HG02981 (cell line): ENCODE measurements around the gene BMP3.

Source experiments
- ATAC-seq: cut with Tn5 transposase; IDR thresholded peaks from one replicate; pipeline ENCODE4 v1.9.1; 2021; ENCODE audit warnings: mild to moderate bottlenecking, moderate library complexity; ENCODE audit not compliant: unreplicated experiment

Gene BMP3

DNA sequence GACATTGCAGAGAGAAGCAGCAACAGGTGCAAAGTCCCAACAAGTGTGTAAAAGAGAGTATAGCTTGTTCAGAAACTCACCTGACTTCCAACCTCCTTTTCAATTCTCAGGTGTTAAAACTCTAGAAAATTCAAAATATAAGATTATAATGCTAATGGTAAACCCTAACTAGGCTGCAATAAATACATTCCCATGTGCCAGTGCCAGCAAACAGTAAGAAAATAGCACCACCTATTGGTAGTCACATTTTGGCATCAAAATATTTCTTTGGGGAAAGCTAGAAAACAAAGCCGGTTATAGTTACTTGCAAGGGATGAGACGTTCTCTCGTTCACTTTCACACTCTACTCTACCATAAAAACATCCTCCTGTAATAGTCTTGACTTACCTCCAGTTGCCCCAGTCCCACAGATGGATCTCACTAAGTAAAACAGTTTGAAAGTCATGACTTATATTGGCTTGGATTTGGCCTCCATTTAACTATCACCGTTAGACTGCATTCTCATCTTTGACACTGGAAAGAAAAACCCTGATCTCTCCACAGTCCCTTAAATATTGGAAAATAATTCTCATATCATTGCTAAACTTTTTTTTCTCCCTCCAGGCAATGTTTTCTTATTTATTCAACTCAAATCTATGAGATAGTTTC is 9.6 kb downstream of the BMP3 start:
- ATAC-seq, result no peak

DNA sequence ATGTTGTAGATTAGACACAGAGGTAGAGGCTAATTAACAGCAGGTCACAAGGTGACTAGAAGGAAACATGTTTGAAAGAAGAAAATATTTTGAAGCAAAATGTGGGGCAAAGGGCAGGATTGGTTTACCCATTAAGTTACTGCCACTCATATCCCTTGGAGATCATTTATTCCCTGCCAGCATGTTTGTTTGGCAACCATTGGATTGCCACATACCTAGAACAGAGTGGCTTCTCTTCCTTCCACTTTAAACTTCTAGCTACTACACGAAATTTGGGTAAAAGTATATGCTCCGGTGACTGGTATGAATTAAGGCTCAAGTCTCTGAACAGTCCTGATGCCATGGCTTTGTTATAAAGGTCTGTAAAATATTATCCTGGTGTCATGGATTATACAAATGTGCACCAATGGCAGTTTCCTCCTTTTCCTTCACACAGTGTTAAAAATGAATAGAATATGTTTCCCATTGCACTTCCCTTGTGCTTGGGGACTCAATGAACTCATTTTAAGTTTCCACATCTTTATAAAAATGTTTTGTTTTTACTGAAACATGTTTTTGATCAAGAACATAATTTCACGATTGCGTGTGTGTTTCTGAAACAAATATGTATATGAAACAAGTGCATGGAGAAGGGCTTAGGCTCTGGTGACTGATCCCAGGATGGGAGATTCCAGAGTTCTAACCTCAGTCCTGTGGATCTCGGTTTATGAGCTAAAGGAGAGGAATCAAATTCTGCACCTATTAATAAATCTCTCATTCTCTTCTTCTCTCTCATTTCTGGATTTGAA is 12.3 kb downstream of the BMP3 start:
- ATAC-seq, result no peak

DNA sequence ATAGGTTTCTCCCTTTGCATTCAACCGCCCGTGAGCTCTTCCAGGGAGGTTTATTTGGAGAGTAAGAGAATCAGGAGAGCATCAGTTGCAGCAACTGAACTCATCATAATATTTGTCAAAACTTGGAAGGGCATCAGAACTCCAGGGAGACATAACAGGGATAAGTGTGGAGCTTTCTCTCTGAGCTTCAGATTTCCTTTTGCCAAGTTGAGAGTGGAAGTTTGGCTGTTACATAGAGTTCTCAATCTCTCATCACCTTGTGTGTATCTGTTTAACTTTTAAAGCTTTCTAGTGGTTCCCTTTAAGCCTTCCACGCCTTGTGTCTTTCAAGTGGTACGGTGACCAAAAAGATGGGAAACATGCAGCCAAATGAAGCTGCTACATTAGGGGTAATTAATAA is 18.8 kb downstream of the BMP3 start:
- ATAC-seq, result no peak

DNA sequence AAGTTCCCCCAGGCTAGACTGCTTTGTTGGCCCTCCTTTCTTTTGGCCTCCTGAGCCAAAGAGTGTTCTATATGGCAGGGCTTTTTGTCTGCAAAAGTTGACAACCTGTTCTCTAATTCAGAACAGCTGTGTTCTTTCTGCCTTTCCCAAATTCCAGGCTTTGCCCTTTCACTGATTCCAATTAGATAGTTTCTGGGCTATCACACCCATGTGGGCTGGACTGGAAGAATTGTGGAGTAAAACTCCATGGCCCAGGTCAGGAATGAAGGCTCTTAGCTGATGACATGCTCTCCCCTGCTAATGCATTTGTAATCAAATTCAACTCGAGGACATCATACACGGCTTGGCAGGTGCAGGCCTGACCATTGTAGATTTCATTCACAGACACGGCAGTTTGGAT is 19.4 kb downstream of the BMP3 start:
- ATAC-seq, result no peak

DNA sequence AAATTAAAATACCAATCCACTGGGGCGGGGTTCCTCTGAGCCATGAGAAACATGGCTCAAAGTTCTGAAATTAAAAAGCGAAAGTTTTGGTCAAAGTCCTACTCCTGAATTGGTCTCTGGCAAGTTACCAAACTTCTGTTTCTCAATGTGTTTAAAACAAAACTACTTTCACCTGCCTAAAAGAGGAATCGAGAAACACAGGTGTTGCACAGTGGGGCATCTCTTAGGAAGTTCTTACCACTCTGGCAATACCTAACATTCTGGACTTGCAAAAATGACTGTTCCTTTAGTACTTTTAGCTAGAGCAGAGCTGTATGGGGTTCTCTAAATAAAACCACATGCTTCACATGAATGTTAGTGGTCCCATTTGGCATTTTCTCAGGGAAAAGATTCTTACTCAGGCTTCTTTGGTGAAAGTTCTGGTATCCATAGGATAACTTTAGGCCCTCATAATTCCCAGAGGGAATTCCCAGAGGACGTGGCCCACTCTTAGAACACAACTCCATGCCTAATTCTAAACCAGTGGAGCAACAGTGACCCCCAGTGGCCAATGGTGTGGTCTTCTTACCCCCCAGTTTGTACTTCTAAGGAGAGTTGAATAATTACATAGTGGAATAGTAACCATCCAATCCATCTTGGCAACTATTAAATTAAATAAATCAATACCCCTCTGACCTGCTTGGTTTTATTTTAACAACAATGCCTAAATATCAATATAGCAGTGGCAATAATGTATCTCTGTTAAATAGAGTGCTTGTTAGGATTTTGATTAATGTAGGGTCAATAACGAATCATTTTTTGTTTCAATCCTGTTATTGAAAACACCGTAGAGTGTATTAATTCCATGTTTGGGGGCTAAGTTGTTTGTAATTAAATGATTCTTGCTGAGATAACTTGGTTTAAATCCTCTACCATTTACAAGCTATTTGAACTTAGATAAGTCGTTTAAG is 21.9 kb downstream of the BMP3 start:
- peak; percentile 99 for ATAC-seq

DNA sequence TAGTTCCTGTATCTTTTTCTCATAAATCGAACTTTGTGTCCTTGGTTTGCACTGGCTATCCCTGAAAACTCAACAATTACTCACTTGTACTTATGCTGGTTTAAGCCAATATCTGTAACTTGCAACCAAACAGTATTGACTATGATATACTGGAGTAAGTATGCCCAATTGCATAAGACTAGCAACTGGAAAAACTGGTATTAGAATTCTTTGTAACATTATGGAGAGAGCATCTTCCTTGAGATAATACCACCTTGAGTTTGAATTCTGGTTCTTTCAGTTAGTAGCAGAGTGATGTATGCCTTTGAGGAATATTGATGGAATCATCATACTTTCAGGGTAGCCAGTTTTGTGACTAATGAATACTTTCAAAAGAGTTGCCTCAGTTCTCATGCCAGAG is 28.1 kb downstream of the BMP3 start:
- no peak for ATAC-seq

DNA sequence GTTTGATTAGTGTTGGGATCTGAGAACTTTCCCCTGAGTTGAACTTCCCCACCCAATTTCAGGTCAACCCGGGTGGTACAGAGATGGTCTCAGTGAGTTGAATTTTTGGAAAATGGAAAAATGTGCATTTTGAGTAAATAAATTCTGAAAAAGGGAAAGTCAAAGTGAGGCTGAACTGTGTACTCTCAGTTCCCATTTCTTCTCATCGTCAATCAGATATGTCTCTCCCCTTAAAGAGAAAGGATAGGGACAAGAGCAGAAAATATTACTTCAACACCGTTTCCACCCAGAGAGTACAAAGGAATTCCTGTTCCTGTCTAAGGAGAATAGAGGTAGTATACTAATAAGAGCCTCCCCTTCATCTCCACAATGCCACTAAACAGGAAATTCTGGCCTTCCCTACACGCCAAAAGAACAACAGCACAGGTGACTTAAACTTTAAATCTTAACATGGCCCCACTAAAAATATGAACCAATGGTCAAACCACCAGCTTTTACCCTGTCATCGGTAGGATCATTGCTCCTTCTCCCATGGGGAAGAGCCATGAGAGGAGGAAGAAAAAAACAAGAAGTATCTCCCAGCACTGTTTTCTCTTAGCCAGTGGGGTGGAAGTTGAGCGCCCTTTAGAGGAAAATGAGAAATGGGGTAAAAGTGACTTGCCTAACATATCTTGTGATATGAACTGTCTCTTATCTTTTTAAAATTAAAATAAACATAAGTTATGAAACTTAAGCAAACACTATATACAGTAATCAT is 30.3 kb downstream of the BMP3 start:
- no peak for ATAC-seq

DNA sequence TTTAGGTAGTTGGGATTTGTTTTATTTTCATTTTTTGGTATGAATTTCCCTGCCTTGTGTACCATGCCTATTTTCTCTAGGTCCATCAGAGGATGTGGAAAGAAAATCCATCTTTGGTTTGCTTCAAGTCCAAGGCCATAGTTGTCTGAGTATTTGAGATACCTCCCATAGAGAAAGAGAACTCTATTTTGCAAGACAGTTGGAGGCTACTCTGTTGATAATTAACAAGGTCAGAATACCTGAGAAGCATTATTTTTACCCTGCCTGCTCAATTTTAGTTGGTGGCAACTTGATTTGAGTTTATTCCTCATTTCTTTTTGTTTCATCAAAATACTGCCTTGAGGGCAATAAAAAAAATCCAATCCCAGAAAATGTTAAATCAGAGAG is 30.8 kb downstream of the BMP3 start:
- no peak for ATAC-seq

DNA sequence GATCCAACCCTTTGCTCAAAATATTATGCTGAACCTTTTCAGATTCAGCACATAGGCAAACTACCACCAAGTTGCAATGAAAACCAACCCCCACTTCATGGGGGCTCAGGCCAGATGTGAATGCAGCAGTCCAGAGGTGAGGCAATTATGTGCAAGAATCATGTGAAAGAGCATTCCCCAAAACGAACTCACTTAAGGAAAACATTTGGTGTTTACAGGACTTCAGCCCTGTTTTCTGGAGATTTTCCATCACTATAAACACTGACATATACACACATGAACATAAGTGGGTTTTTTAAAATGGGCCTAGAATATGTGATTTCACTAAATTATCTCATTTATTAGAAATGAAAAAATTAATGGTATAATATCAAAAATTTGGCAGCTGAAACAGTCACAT is 31.5 kb downstream of the BMP3 start:
- no peak for ATAC-seq

DNA sequence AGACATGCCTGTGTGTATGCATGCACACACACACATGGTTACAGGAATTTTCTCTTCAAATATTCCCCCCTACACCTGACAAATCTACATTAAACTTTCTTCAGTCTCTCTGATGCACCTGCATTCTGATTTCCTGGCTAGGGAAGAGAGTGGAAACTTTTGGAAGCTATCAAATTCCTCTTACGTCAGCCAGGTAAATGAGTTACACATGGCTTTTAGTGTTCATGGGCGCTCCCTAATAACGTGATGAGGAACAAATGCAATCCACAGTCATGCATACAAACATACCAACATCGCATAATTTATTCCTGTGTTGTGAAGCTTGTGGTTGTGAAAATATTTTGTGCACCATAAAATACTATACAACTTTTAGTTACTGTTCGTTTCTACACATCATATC is 34.9 kb downstream of the BMP3 start:
- ATAC-seq, result no peak

DNA sequence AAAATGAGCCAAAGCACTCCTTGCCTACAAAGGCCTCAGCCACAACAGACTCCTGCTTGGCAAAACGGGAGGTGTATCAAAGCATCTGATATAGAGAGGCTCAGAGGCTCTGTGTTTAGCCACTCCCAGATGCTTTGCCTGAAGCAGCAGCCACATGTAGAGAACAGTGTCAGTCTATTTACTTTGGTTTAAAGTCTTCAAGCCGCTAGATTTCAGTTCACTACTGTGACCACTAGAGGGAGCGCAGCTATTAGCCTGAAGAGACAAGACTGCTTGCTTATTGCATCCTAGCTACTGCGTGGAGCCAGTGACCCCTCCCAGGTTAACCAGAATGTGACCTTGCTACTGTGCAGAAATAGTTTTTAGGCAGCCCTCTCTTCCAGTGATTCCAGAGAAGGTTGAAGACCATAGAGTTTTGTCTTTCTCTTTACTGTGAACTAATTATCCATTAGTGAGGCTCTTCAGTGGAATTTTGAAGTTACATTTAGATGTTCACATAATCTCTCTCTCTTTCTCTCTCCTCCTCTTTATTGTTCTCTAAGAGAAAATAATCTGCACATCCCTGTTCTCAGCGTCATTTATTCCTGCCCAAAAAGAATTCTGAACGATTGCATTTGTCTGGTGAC is 39.3 kb downstream of the BMP3 start:
- ATAC-seq, result peak; percentile 99

DNA sequence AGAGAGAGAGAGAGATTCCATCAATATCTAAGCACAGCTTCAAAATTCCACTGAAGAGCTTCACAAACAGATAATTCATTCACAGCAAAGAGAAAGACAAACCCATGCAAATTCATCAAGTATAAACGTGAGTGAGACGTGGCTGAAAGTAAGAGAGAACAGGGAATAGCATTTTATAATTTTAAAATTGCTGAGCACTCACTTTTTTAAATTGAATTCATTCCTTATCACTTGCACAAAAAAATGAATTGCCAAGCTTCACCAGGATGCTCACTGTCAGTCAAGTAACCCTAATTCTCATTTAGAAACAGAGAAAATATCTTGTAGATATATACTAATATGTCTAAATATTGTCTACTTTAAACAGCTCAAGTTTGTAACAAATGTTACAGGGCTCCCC is 40.5 kb downstream of the BMP3 start:
- no peak for ATAC-seq

DNA sequence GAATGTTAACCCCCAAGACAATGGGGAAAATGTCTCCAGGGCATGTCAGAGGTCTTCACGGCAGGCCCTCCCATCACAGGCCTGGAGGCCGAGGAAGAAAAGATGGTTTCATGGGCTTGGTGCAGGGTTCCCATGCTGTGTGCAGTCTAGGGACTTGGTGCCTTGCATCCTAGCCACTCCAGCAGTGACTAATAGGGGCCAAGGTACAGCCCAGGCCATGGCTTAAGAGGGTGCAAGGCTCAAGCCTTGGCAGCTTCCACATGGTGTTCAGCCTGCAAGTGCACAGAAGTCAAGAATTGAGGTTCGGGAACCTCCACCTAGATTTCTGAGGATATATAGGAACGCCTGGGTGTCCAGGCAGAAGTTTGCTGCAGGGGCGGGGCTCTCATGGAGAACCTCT is 50.6 kb downstream of the BMP3 start:
- ATAC-seq, result no peak

DNA sequence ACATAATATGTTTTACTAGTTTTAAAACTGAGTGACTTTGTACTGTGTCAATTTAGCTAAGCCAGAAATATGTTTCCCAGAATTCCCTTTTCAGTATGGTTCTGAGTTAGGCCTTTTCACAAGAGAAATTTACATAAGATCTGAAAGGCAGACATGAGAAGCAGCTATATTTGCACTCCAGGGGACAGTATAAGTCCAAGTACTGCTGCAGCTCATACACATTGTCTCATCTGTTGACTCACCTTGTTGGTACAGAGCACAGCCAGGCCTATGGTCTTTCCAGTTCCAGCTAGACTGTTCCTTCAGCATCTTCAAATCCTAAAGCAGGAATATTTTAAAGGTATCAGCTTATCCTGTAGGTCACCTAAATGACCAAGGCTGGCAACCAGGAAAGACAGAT is 53.5 kb downstream of the BMP3 start:
- no peak for ATAC-seq

DNA sequence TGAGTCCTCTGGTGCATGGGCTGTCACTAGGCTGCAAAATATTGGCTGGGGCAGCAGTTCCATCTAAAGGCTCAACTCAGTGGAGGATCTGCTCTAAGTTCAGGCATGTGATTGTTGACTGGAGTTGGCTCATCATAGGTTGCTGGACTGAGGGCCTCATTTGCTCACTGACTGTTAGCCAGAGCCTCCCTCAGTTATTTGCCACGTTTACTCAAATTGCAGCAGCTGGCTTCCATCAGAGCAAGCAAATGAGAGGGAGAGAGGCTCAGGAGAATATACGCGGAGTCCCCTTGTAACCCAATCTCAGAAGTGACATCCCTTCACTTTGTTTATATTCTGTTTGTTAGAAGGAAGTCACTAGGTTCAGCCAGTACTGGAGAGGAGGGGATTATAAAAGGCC is 54.1 kb downstream of the BMP3 start:
- ATAC-seq, result no peak

DNA sequence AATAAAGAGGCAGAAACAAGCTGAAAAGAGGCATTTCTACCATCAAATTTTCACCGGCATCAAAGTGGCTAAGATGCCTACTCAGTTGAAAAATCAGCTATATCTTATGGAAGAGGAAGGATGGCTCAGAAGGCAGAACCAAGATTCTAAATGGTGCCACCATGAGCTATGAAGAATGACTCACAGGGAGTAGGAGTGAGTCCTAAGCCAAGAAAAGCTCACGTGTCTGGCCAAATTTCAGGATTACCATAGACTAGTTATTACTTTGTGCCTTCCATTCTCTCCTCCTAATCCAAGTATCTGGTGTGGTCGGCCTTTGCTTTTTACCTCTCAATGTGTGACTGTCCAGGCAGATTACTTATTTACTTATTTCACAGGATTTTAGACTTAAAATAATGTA is 54.8 kb downstream of the BMP3 start:
- ATAC-seq, result no peak

DNA sequence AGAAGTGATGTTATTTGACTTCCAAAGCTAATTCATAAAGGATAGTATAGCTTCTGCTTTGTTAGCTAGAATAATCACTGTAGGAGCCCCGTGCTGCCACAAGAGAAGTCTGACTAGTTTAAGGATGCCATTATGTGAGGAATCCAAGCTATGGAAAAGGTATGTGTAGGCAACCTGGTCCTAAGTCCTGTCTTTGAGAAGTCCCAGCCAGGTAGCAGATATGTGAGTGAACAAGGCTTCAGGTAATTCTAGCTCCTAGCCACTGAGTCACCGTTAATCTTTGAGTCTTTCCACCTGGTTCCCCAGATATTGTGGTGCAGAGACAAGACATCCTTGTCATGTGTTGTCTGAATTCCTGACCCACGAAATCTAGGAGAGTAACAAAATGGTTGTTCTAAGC is 55.5 kb downstream of the BMP3 start:
- no peak for ATAC-seq

DNA sequence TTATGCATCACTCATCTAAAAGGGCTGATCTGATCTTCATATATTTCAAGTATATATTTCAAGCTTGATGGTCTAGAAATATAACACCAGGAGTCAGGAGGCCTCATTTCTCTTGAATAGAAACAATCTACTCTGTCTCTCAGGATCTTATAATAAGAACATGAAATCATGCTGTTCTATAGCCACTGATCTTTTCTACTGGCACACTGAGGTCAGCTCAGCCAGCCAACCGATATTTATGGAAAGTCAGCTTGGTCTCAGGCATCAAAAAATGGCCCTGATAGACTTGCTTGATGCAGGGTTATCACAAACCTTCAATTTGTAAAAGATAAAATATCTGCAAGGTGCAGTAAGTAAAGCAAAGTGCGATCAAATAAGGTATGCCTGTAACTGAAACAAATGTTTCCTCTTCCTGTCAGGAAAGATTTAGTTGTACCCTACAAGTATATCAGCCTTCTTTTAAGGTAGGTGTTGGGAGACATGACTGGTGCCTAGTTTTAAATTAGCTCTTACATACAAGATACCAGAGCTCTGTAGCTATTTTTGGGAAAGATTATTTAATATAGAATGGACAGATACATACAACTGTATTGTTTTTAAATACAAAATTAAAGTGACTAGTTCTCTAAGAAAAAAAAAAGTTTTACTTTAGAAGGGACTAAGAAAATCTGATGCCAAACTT is 63.4 kb downstream of the BMP3 start:
- no peak for ATAC-seq

DNA sequence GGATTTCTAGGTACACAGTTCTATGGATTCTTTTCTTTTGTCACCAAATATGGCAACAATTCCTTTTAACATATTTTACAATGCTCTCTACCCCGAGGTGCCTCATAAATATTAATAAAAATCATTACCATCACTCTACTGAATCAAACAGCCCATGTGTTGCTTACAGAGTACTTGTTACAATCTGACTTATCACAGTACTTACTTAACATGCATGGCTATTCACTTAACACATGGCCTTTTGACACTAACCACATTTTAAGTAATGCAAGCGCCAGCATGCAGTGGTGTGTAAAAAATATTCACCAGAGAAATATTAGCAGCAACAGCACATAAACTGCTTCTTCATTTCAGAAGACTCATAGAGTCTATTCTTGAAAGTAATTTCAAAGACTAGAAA is 64.9 kb downstream of the BMP3 start:
- no peak for ATAC-seq

DNA sequence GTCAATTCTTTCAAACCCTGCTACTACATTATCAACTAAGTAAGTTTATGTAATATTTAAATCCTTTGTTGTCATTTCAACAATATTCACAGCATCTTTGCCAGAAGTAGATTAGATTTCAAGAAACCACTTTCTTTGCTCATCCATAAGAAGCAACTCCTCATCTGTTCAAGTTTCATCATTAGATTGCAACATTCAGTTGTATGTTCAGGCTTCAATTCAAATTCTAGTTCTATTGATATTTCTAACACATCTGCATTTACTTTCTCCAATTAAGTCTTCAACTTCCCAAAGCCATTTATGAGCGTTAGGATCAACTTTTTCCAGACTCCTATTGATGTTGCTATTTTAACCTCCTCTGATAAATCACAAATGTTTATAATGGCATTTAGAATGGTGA is 66.1 kb downstream of the BMP3 start:
- no peak for ATAC-seq
